ENCODE results near the gene TMPRSS4.
A peak's percentile ranks its signal among the peaks of the same experiment; 100 is the strongest.

Gene TMPRSS4

DNA sequence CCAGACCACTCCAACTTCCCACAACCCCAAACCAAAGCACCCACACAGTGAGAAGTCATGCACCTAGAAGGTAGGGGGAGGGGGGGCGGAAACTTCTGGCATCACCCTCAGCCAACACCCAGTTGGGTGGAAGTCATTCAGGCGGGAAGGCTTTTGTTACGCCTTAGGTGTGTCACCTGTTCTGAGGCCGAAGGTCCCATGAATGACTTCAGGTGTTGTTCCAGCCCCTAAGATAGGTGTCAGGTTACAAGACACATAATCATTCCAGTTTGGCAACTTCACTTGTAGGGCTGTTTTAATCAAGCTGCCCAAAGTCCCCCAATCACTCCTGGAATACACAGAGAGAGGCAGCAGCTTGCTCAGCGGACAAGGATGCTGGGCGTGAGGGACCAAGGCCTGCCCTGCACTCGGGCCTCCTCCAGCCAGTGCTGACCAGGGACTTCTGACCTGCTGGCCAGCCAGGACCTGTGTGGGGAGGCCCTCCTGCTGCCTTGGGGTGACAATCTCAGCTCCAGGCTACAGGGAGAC is at the start of gene TMPRSS4:
TMPRSS4 (plus strand) TSS at position 325 of the 528 bp plus-strand sequence. CDS start 225 bp downstream, outside the sequence.
- Mint-ChIP-seq H3K27ac (no peak within 1 kb of the TSS), H3K36me3 (no peaks in the 10 kb centered on the region), H3K9me3 (no peaks in the 10 kb centered on the region), H3K4me3 (no peak within 1 kb of the TSS), H3K4me1 (peaks cover 8% of the 10 kb centered on the region), H3K27me3 (peaks cover 76% of the 10 kb centered on the region)
- ATAC-seq, result no peak

DNA sequence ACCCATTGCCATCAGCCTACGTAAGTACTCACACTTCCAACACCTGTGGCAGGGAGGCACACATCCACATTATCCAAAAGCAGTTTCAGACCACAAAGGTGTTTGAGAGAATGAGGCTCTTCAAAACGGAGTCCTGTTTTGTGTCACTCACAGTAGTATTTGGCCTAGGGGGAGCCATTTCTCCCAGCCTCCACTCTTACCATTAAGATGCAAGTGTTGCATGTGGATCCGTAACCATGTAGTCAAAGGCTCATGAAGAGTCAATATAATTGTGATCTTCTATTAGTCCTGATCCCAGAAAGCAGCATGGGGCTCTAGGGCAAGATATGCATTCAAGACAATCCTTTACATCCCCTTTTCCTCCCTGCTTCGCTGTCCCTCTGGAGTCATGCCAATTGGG is 49.2 kb upstream of the TMPRSS4 start:
- Mint-ChIP-seq H3K27me3 (no peaks in the 10 kb centered on the region), H3K4me3 (no peak overlapping the region), H3K36me3 (no peaks in the 10 kb centered on the region), H3K9me3 (peaks cover 3% of the 10 kb centered on the region), H3K4me1 (peaks cover 25% of the 10 kb centered on the region), H3K27ac (no peak overlapping the region)
- no peak for ATAC-seq

DNA sequence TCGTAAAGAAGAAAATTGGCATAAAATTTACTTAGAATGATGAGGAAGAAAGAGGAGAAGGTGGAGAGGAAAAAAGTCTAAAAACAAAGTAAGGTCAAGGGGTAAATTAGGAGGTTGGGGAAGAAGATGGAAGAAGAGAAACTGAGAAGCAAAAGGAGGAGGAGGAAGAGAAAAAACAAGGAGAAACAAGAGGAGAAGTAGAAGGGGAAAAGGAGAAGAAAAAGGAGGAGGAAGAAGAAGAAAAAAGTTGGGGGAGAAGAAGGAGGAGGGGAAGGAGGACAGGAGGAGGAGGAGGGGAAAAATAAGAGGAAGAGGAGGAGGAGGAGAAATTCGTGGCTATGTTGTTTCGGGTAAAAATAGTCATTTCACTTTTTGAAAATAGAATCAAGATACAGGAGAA is 48.3 kb upstream of the TMPRSS4 start:
- Mint-ChIP-seq H3K36me3 (no peaks in the 10 kb centered on the region), H3K4me1 (peaks cover 25% of the 10 kb centered on the region), H3K27ac (peak overlapping the region; percentile 10), H3K27me3 (no peaks in the 10 kb centered on the region), H3K9me3 (no peaks in the 10 kb centered on the region), H3K4me3 (no peak overlapping the region)
- no peak for ATAC-seq

- Mint-ChIP-seq H3K4me1 (peaks cover 11% of the 10 kb centered on the region), H3K36me3 (no peaks in the 10 kb centered on the region), H3K9me3 (no peaks in the 10 kb centered on the region), H3K27ac (peak overlapping the region; percentile 69), H3K4me3 (no peak overlapping the region), H3K27me3 (no peaks in the 10 kb centered on the region)
- ATAC-seq, result no peak
Observed at GRCh38 chr11:118033443-118033842, 43.4 kb upstream of the TMPRSS4 start.

DNA sequence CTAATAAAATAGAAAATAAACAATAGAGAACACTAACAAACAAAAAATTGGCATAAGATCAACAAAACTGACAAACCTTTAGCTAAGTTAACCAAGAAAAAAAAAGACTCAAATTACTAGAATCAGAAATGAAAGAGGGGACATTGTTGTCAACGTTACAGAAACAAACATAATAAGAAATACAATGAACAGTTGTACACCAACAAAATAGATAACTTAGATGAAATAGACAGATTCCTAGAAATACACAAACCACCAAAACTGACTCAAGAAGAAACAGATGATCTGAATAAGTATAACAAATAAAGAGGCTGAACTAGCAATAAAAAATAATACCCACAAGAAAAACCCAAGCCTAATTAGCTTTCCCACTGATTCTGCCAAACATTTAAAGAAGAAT is 34.7 kb upstream of the TMPRSS4 start:
- H3K4me3 Mint-ChIP-seq, result no peak overlapping the region

GRCh38 chr11:118042796-118043195 is 34.1 kb upstream of the TMPRSS4 start:
- H3K27ac Mint-ChIP-seq, result peak overlapping the region; percentile 65

More for the DNA sequence above, 34.7 kb upstream of the TMPRSS4 start:
- H3K36me3 Mint-ChIP-seq, result no peaks in the 10 kb centered on the region
- H3K9me3 Mint-ChIP-seq, result no peaks in the 10 kb centered on the region
- no peak for ATAC-seq
- no peaks in the 10 kb centered on the region for H3K27me3 Mint-ChIP-seq
- H3K27ac Mint-ChIP-seq, result peak overlapping the region; percentile 65
- peaks cover 23% of the 10 kb centered on the region for H3K4me1 Mint-ChIP-seq

GRCh38 chr11:118045191-118045590 is 31.7 kb upstream of the TMPRSS4 start:
- Mint-ChIP-seq H3K27ac (peak overlapping the region; percentile 79), H3K36me3 (no peaks in the 10 kb centered on the region), H3K4me3 (no peak overlapping the region), H3K9me3 (no peaks in the 10 kb centered on the region), H3K27me3 (no peaks in the 10 kb centered on the region), H3K4me1 (peaks cover 39% of the 10 kb centered on the region)
- ATAC-seq, result no peak

More at GRCh38 chr11:118042796-118043195, 34.1 kb upstream of the TMPRSS4 start:
- Mint-ChIP-seq H3K4me3 (no peak overlapping the region), H3K36me3 (no peaks in the 10 kb centered on the region), H3K9me3 (no peaks in the 10 kb centered on the region), H3K4me1 (peaks cover 29% of the 10 kb centered on the region), H3K27me3 (no peaks in the 10 kb centered on the region)
- ATAC-seq, result no peak

GRCh38 chr11:118046051-118046963 is 30.6 kb upstream of the TMPRSS4 start:
- peaks cover 48% of the 10 kb centered on the region for H3K4me1 Mint-ChIP-seq
- H3K27ac Mint-ChIP-seq, result peak overlapping the region; percentile 79
- no peak overlapping the region for H3K4me3 Mint-ChIP-seq
- ATAC-seq, result peak; percentile 79
- H3K27me3 Mint-ChIP-seq, result no peaks in the 10 kb centered on the region
- H3K36me3 Mint-ChIP-seq, result no peaks in the 10 kb centered on the region
- H3K9me3 Mint-ChIP-seq, result no peaks in the 10 kb centered on the region

DNA sequence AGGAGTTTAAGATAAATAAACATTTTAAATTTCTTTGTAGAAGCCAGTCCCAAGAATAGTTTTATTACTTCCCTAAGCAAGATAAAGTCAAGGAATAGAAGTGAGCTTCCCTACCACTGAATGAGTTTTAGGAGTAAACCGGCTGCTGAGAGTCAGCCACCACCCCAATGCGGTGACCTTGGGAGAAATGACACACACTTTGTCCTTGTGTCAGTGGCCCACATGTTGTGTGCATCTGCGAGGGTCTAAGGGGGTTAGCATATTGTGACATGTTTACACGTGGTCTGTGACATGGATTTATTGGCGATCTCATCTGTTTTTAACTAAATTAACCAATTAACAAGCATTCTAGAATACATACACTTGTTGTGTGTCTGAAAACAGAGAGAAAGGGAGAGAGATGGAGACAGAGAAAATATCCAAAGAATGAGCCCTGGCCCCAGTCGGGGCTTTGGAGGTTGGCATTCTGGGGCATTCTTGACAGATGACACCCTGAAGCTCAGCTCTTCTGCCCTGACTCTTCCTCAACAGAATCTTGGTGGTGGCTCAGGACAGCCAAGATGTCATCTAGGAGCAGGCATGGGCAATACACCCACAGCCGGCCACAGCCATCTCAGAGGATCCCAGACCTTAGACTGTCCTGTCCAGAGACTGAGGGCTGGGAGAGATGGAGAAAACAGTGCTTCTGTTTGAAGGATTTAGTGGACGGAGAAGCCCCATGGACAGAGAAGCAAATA is 29.7 kb upstream of the TMPRSS4 start:
- H3K27me3 Mint-ChIP-seq, result no peaks in the 10 kb centered on the region
- peak; percentile 34 for ATAC-seq

GRCh38 chr11:118047749-118048148 is 29.1 kb upstream of the TMPRSS4 start:
- Mint-ChIP-seq H3K9me3 (no peaks in the 10 kb centered on the region), H3K36me3 (no peaks in the 10 kb centered on the region), H3K27ac (peak overlapping the region; percentile 79), H3K27me3 (no peaks in the 10 kb centered on the region), H3K4me3 (no peak overlapping the region), H3K4me1 (peaks cover 61% of the 10 kb centered on the region)
- ATAC-seq, result no peak

More for the DNA sequence above, 29.7 kb upstream of the TMPRSS4 start:
- H3K27ac Mint-ChIP-seq, result peak overlapping the region; percentile 79
- H3K36me3 Mint-ChIP-seq, result no peaks in the 10 kb centered on the region
- H3K9me3 Mint-ChIP-seq, result no peaks in the 10 kb centered on the region
- no peak overlapping the region for H3K4me3 Mint-ChIP-seq
- H3K4me1 Mint-ChIP-seq, result peaks cover 57% of the 10 kb centered on the region

GRCh38 chr11:118048472-118049370 is 28.2 kb upstream of the TMPRSS4 start:
- Mint-ChIP-seq H3K27ac (peak overlapping the region; percentile 79), H3K4me1 (peaks cover 66% of the 10 kb centered on the region), H3K36me3 (no peaks in the 10 kb centered on the region), H3K9me3 (no peaks in the 10 kb centered on the region), H3K27me3 (no peaks in the 10 kb centered on the region), H3K4me3 (no peak overlapping the region)
- no peak for ATAC-seq

GRCh38 chr11:118049771-118050170 is 27.1 kb upstream of the TMPRSS4 start:
- Mint-ChIP-seq H3K4me3 (no peak overlapping the region), H3K27me3 (no peaks in the 10 kb centered on the region), H3K36me3 (no peaks in the 10 kb centered on the region), H3K4me1 (peaks cover 66% of the 10 kb centered on the region), H3K9me3 (no peaks in the 10 kb centered on the region), H3K27ac (peak overlapping the region; percentile 82)
- ATAC-seq, result no peak

GRCh38 chr11:118050208-118050891 is 26.5 kb upstream of the TMPRSS4 start:
- H3K36me3 Mint-ChIP-seq, result no peaks in the 10 kb centered on the region
- no peaks in the 10 kb centered on the region for H3K9me3 Mint-ChIP-seq
- peak overlapping the region; percentile 82 for H3K27ac Mint-ChIP-seq
- no peaks in the 10 kb centered on the region for H3K27me3 Mint-ChIP-seq
- no peak for ATAC-seq
- H3K4me3 Mint-ChIP-seq, result no peak overlapping the region
- H3K4me1 Mint-ChIP-seq, result peaks cover 65% of the 10 kb centered on the region

DNA sequence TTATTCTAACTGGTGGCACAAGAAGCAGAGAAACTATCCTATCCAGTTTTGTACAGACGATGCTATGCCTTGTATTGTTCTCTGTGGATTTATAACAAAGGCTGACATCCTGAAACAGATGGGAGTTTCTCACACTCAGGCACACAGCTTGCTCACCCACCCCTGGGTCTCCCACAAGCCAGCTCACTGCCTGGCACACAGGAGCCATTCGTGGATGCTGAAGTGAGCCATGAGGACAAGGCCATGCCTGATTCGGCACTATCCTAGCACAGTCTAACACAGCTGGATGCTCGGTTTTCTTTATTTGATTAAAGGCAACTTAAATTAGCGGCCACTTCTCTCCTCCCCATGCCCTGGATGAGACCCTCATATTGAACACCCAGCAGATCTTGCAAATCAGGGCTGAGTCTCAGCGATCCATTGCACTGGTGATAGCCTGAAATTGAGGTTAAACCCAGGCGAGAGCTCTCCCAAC is 25.7 kb upstream of the TMPRSS4 start:
- H3K4me3 Mint-ChIP-seq, result no peak overlapping the region
- peaks cover 8% of the 10 kb centered on the region for H3K27me3 Mint-ChIP-seq
- ATAC-seq, result no peak
- H3K27ac Mint-ChIP-seq, result peak overlapping the region; percentile 82
- no peaks in the 10 kb centered on the region for H3K36me3 Mint-ChIP-seq
- H3K4me1 Mint-ChIP-seq, result peaks cover 58% of the 10 kb centered on the region
- no peaks in the 10 kb centered on the region for H3K9me3 Mint-ChIP-seq
